Stimulated activated CD4-positive, alpha-beta T cell treated with anti-CD3 and anti-CD28 coated beads, TNF-alpha, amount 100 ng/mL, for 24 hours (primary cell): ENCODE data around the gene NBPF9.
"Not testable (repeated sequence)": the region's sequence is repeated elsewhere in the genome, so short reads cannot be mapped to it uniquely, and the experiment has no call there.

Source experiments
- DNase-seq, 3 experiments: peaks; one replicate each; pipeline ENCODE4 v3.0.0-alpha.2; 2020; ENCODE audit warnings: low read depth in 3 of 3

The NBPF9 gene

GRCh38 chr1:149012599-149012998 is 90.8 kb downstream of the NBPF9 start:
- not testable (repeated sequence) for DNase-seq

GRCh38 chr1:149009761-149010160 is 93.6 kb downstream of the NBPF9 start:
- not testable (repeated sequence) for DNase-seq

GRCh38 chr1:149008769-149009168 is 94.6 kb downstream of the NBPF9 start:
- not testable (repeated sequence) for DNase-seq

GRCh38 chr1:149008326-149008725 is 95.0 kb downstream of the NBPF9 start:
- not testable (repeated sequence) for DNase-seq
